Panc1 (cell line): ENCODE data around the gene ADGRL3. TPM values are rescaled to one million over a fixed set of nuclear protein-coding genes. Genes with fewer than 3 reads are reported as not detected.

ENCODE experiments used
- ATAC-seq: fragments of 200-7000 bp; cut with Tn5 transposase; 2 replicates; pipeline ENCODE4 v1.9.1; 2020; ENCODE audit warnings: mild to moderate bottlenecking, moderate library complexity
- BruUV-seq: library from RNA; stranded (reverse); fragments of 400-500 nt; replicated peaks from 2 replicates; lab custom pipeline; 2021; lab: Mats Ljungman, UMichigan
- CTCF ChIA-PET: fragments of 300-600 bp; sonication (Branson Sonifier 250); formaldehyde crosslinking; loops from one replicate; lab custom pipeline; 2022; ENCODE audit warnings: antibody characterized with exemption; lab: Charles Lee
- POLR2A ChIA-PET: fragments of 300-600 bp; sonication (Branson Sonifier 250); formaldehyde crosslinking; loops from one replicate; lab custom pipeline; 2022; ENCODE audit warnings: antibody characterized with exemption; lab: Charles Lee
- DNase-seq: peaks from one replicate; pipeline ENCODE4 v3.0.0-alpha.2; 2010; ENCODE audit warnings: low read depth, low spot score
- H3K27ac ChIP-seq: 2 replicates; pipeline ENCODE4 v1.5.1; 2011; ENCODE audit warnings: mild to moderate bottlenecking, low read length, inconsistent platforms
- H3K27me3 ChIP-seq: fragments of 200-500 bp; sonication (Bioruptor generic); 2 replicates; pipeline ENCODE4 v1.6.0; 2014; ENCODE audit warnings: low read length, inconsistent platforms; ENCODE audit not compliant: control insufficient read depth, insufficient read depth
- H3K36me3 ChIP-seq: fragments of 200-500 bp; sonication (Bioruptor generic); 2 replicates; pipeline ENCODE4 v1.5.1; 2014; ENCODE audit warnings: inconsistent platforms, mild to moderate bottlenecking, low read length, moderate library complexity; ENCODE audit not compliant: control insufficient read depth, insufficient read depth
- H3K4me1 ChIP-seq: 2 replicates; pipeline ENCODE4 v1.5.1; 2011; ENCODE audit warnings: inconsistent platforms, mild to moderate bottlenecking, low read length, moderate library complexity; ENCODE audit not compliant: control insufficient read depth, insufficient read depth
- H3K4me3 ChIP-seq, 2 experiments: 2 replicates each; pipeline ENCODE4 v1.5.1; 2011 to 2012; ENCODE audit warnings: low read depth in 2 of 2, low read length in 2 of 2, mild to moderate bottlenecking in 2 of 2, inconsistent platforms in 1 of 2, moderate library complexity in 1 of 2
- H3K9me3 ChIP-seq: fragments of 200-500 bp; sonication (Bioruptor generic); 2 replicates; pipeline ENCODE4 v1.5.1; 2014; ENCODE audit warnings: low read depth, mild to moderate bottlenecking, inconsistent platforms, low read length, moderate library complexity; ENCODE audit not compliant: control insufficient read depth, insufficient read depth
- POLR2AphosphoS5 ChIP-seq: IDR thresholded peaks from 2 replicates; pipeline ENCODE4 v1.6.1; 2012; ENCODE audit warnings: mild to moderate bottlenecking, low read depth, low read length, moderate library complexity
- SIN3A ChIP-seq: IDR thresholded peaks from 2 replicates; pipeline ENCODE4 v1.6.1; 2012; ENCODE audit warnings: low read depth, mild to moderate bottlenecking, low read length, moderate library complexity, borderline replicate concordance; ENCODE audit not compliant: insufficient read depth
- TCF7L2 ChIP-seq: IDR thresholded peaks from 2 replicates; pipeline ENCODE4 v1.6.1; 2011; ENCODE audit warnings: mild to moderate bottlenecking, low read depth, low read length, inconsistent platforms
- in situ Hi-C: cut with HindIII; loops from 2 replicates; pipeline ENCODE4 v1.10.0; 2016; ENCODE audit warnings: low sequenced_read_pairs, low pct_unique_long_range_greater_than_20kb
- intact Hi-C: fragments of 100-400 bp; cut with micrococcal nuclease; formaldehyde crosslinking; loops from one replicate; pipeline ENCODE4 v1.10.0; 2022; ENCODE audit not compliant: unreplicated experiment
- total RNA-seq: library from RNA; stranded (reverse); gene quantifications from one replicate; pipeline ENCODE4 v1.2.1, GENCODE V29; 2021; ENCODE audit not compliant: unreplicated experiment
- TF ChIP-seq, protein P1 (sequence below), 2 experiments: IDR thresholded peaks; 2 replicates each; pipeline ENCODE4 v1.6.1; 2011 to 2012; ENCODE audit warnings: low read depth in 2 of 2, control low read depth in 1 of 2, low read length in 1 of 2, mild to moderate bottlenecking in 1 of 2, moderate library complexity in 1 of 2; ENCODE audit not compliant: insufficient read depth in 1 of 2
- TF ChIP-seq, protein P2 (sequence below): fragments of 450-650 bp; IDR thresholded peaks from 2 replicates; pipeline ENCODE4 v1.5.1; 2017; ENCODE audit warnings: mild to moderate bottlenecking

Gene ADGRL3
- total RNA-seq, 1 experiment from 2014 or later: 0.23 TPM

DNA sequence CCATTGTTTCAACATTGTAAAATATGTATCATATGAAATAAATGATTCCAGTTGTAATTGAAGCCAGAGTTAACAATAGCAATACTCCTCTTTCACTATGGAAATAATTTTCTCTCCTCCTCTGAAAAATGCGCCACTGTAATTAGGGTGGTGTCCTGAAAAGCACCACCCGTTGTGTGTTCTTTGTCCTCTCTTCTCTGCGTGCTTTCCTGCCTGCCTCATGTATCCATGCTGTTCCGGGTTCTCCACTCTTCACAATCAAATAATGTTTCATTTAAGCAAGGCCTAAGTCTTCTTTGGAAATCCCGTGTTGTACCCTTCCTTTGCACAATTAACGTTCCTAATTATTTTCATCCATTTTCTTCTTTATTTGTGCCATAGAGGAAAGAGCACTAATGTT is 293.3 kb downstream of the ADGRL3 start:
- H3K36me3 ChIP-seq: no peaks in the 10 kb centered on the region
- no peak overlapping the region for H3K4me3 ChIP-seq
- no peak overlapping the region for H3K27ac ChIP-seq
- intact Hi-C loops: no loop called here
- H3K27me3 ChIP-seq: no peaks in the 10 kb centered on the region
- BruUV-seq: no TSS peak
- ChIA-PET CTCF (no interaction called here), POLR2A (no interaction called here)
- in situ Hi-C loops: no loop called here
- H3K4me1 ChIP-seq: no peaks in the 10 kb centered on the region
- DNase-seq (no peak), ATAC-seq (no peak)
- no peaks in the 10 kb centered on the region for H3K9me3 ChIP-seq
- TF ChIP-seq, protein P1, sequence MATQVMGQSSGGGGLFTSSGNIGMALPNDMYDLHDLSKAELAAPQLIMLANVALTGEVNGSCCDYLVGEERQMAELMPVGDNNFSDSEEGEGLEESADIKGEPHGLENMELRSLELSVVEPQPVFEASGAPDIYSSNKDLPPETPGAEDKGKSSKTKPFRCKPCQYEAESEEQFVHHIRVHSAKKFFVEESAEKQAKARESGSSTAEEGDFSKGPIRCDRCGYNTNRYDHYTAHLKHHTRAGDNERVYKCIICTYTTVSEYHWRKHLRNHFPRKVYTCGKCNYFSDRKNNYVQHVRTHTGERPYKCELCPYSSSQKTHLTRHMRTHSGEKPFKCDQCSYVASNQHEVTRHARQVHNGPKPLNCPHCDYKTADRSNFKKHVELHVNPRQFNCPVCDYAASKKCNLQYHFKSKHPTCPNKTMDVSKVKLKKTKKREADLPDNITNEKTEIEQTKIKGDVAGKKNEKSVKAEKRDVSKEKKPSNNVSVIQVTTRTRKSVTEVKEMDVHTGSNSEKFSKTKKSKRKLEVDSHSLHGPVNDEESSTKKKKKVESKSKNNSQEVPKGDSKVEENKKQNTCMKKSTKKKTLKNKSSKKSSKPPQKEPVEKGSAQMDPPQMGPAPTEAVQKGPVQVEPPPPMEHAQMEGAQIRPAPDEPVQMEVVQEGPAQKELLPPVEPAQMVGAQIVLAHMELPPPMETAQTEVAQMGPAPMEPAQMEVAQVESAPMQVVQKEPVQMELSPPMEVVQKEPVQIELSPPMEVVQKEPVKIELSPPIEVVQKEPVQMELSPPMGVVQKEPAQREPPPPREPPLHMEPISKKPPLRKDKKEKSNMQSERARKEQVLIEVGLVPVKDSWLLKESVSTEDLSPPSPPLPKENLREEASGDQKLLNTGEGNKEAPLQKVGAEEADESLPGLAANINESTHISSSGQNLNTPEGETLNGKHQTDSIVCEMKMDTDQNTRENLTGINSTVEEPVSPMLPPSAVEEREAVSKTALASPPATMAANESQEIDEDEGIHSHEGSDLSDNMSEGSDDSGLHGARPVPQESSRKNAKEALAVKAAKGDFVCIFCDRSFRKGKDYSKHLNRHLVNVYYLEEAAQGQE (IDR thresholded peaks at IDR 0.05; ENCODE audit: insufficient read depth in 1 of 2, low read depth in 2 of 2, low read length in 1 of 2): no peak
- TF ChIP-seq TCF7L2: no peak
- TF ChIP-seq, protein P2, sequence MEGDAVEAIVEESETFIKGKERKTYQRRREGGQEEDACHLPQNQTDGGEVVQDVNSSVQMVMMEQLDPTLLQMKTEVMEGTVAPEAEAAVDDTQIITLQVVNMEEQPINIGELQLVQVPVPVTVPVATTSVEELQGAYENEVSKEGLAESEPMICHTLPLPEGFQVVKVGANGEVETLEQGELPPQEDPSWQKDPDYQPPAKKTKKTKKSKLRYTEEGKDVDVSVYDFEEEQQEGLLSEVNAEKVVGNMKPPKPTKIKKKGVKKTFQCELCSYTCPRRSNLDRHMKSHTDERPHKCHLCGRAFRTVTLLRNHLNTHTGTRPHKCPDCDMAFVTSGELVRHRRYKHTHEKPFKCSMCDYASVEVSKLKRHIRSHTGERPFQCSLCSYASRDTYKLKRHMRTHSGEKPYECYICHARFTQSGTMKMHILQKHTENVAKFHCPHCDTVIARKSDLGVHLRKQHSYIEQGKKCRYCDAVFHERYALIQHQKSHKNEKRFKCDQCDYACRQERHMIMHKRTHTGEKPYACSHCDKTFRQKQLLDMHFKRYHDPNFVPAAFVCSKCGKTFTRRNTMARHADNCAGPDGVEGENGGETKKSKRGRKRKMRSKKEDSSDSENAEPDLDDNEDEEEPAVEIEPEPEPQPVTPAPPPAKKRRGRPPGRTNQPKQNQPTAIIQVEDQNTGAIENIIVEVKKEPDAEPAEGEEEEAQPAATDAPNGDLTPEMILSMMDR: no peak
- no peak for TF ChIP-seq SIN3A
- TF ChIP-seq POLR2AphosphoS5: no peak

DNA sequence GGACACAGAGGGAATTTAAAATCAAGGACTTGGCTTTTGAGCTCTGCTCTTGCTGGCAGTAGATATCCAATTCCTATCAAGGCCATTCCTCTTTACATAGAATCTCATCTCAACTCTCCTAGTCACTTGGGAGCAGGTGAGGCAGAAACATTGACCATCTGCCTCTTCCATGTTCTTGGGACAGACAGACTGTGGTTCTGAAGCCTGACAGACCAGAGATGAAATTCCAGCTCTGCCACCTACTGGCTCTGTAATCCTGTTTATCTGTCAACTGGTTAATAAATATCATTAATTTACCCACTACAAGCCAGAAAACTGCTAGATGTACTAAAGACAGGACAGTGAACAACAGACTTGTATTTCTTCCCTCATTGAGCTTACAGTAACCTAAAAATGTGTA is 300.8 kb downstream of the ADGRL3 start:
- Histone ChIP-seq H3K9me3 (no peaks in the 10 kb centered on the region), H3K4me3 (no peak overlapping the region), H3K27me3 (no peaks in the 10 kb centered on the region), H3K27ac (no peak overlapping the region), H3K36me3 (no peaks in the 10 kb centered on the region), H3K4me1 (no peaks in the 10 kb centered on the region)
- CTCF ChIA-PET: no interaction called here
- no TSS peak for BruUV-seq
- TF ChIP-seq SIN3A (no peak), TCF7L2 (no peak), POLR2AphosphoS5 (no peak)
- TF ChIP-seq, protein P2: no peak
- TF ChIP-seq, protein P1 (IDR thresholded peaks at IDR 0.05; ENCODE audit: insufficient read depth in 1 of 2, low read depth in 2 of 2, low read length in 1 of 2): no peak
- intact Hi-C loops: no loop called here
- POLR2A ChIA-PET: no interaction called here
- DNase-seq (no peak), ATAC-seq (no peak)
- in situ Hi-C loops: no loop called here
